Dermis blood vessel endothelial cell (primary cell): Measurements from ENCODE around the gene FGFR2. TPM values are rescaled to one million over a fixed set of nuclear protein-coding genes. Genes with fewer than 3 reads are reported as not detected.
"Not testable (repeated sequence)": the region's sequence is repeated elsewhere in the genome, so short reads cannot be mapped to it uniquely, and the experiment has no call there.

Experiments
- DNase-seq: peaks from one replicate; pipeline ENCODE4 v3.0.0; 2010
- total RNA-seq: library from RNA; depleted of rRNA; stranded (reverse); fragments of >200 nt; gene quantifications from 2 replicates; pipeline ENCODE4 v1.2.3, GENCODE V29; 2014

The FGFR2 gene
- total RNA-seq, 1 donor from 2014 or later: 1.7 TPM

GRCh38 chr10:121583857-121584256, 14.4 kb downstream of the FGFR2 start:
- no peak for DNase-seq

- no peak for DNase-seq
Measured at GRCh38 chr10:121583258-121583657, 15.0 kb downstream of the FGFR2 start.

- no peak for DNase-seq
Measured at GRCh38 chr10:121580276-121581116, 17.7 kb downstream of the FGFR2 start.

- no peak for DNase-seq
Measured at GRCh38 chr10:121579656-121580055, 18.6 kb downstream of the FGFR2 start.

- DNase-seq: no peak
Measured at GRCh38 chr10:121578965-121579364, 19.3 kb downstream of the FGFR2 start.

GRCh38 chr10:121578298-121578697, 19.9 kb downstream of the FGFR2 start:
- DNase-seq: no peak

GRCh38 chr10:121577568-121577967, 20.7 kb downstream of the FGFR2 start:
- no peak for DNase-seq

GRCh38 chr10:121576139-121576538, 22.1 kb downstream of the FGFR2 start:
- DNase-seq: no peak

GRCh38 chr10:121574519-121575166, 23.6 kb downstream of the FGFR2 start:
- no peak for DNase-seq

GRCh38 chr10:121573538-121573941, 24.7 kb downstream of the FGFR2 start:
- no peak for DNase-seq

GRCh38 chr10:121572859-121573537, 25.2 kb downstream of the FGFR2 start:
- no peak for DNase-seq

- DNase-seq: no peak
Measured at GRCh38 chr10:121570315-121570714, 27.9 kb downstream of the FGFR2 start.

- DNase-seq: no peak
Measured at GRCh38 chr10:121568275-121568674, 30.0 kb downstream of the FGFR2 start.

- no peak for DNase-seq
Measured at GRCh38 chr10:121567569-121567968, 30.7 kb downstream of the FGFR2 start.

GRCh38 chr10:121566755-121567154, 31.5 kb downstream of the FGFR2 start:
- no peak for DNase-seq

- no peak for DNase-seq
Measured at GRCh38 chr10:121559326-121560026, 38.8 kb downstream of the FGFR2 start.

GRCh38 chr10:121558238-121558637, 40.0 kb downstream of the FGFR2 start:
- DNase-seq: no peak

GRCh38 chr10:121556918-121557573, 41.2 kb downstream of the FGFR2 start:
- no peak for DNase-seq

GRCh38 chr10:121556455-121556854, 41.8 kb downstream of the FGFR2 start:
- DNase-seq: no peak

- not testable (repeated sequence) for DNase-seq
Measured at GRCh38 chr10:121554916-121555315, 43.3 kb downstream of the FGFR2 start.

- no peak for DNase-seq
Measured at GRCh38 chr10:121553511-121554264, 44.6 kb downstream of the FGFR2 start.

- no peak for DNase-seq
Measured at GRCh38 chr10:121552746-121553145, 45.5 kb downstream of the FGFR2 start.
